MM.1S (cell line): ENCODE results near the gene TUBA4B.

Experiments
- EZH2 ChIP-seq: fragments of 300-600 bp; sonication (generic); optimal IDR thresholded peaks from 2 replicates; pipeline ENCODE3; 2017; ENCODE audit warnings: low read depth, mild to moderate bottlenecking, antibody characterized with exemption, low read length, mixed read lengths
- EZH2phosphoT487 ChIP-seq: fragments of 300-600 bp; sonication (generic); IDR thresholded peaks from 2 replicates; pipeline ENCODE4 v1.6.1; 2018; ENCODE audit warnings: antibody characterized with exemption, low read length
- TF ChIP-seq, protein P1 (sequence below): fragments of 300-600 bp; sonication (generic); IDR thresholded peaks from 2 replicates; pipeline ENCODE4 v1.5.1; 2016; ENCODE audit warnings: antibody characterized with exemption, low read length, mixed read lengths

DNA sequence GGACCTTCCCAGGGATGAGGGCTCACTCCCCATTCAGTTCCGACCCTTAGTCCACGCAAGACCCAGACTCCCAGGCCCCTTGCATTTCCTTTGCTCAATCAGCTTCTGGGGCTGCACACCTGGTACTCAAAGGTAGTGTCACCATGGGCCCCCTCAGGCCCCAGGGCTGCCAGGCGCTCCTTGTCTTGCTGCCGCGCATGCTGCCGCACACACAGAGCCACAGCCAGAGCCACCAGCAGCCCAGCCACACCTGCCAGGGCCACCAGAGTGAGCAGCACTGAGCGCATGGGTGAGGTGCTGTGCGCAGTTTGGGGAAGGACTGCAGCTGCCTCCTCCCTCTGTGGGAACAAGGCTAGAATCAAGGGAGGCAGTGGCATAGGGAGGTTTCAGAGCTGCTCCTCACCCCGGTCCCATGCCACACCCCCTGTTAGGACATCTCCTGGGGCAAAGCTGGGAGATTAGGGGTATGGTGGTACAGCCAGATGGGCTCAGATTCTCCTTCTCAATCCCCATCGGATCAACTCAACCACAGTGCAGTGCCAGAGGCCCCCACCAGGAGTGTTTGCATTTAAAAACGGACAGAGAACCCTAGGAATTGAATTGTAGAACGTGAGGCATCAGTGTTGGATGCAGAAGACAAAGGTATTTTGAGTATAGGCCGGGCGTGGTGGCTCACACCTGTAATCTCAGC, 44.9 kb downstream of the TUBA4B start:
- TF ChIP-seq EZH2phosphoT487 (no peak), EZH2 (no peak)
- TF ChIP-seq, protein P1, sequence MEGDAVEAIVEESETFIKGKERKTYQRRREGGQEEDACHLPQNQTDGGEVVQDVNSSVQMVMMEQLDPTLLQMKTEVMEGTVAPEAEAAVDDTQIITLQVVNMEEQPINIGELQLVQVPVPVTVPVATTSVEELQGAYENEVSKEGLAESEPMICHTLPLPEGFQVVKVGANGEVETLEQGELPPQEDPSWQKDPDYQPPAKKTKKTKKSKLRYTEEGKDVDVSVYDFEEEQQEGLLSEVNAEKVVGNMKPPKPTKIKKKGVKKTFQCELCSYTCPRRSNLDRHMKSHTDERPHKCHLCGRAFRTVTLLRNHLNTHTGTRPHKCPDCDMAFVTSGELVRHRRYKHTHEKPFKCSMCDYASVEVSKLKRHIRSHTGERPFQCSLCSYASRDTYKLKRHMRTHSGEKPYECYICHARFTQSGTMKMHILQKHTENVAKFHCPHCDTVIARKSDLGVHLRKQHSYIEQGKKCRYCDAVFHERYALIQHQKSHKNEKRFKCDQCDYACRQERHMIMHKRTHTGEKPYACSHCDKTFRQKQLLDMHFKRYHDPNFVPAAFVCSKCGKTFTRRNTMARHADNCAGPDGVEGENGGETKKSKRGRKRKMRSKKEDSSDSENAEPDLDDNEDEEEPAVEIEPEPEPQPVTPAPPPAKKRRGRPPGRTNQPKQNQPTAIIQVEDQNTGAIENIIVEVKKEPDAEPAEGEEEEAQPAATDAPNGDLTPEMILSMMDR: no peak
